ENCODE data around the gene FRRS1. TPM values are rescaled to one million over a fixed set of nuclear protein-coding genes. Genes with fewer than 3 reads are reported as not detected.

The FRRS1 gene
- total RNA-seq, 6 donors from 2014 or later = 2.2 to 12.6 (median 9.3) TPM

DNA sequence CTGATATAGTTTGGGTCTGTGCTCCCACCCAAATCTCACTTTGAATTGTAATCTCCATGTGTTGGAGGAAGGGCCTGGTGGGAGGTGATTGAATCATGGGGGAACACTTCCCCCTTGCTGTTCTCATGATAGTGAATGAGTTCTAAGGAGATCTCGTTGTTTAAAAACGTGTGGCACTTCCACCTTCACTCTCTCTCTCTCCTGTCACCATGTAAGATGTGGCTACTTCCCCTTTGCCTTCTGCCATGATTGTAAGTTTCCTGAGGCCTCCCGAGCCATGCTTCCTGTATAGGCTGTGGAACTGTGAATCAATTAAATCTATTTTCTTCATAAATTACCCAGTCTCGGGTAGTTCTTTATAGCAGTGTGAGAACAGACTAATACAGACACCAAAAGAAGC is 40.4 kb downstream of the FRRS1 start:
- WGBS, 2 donors = 48 to 62% methylated on average over 4 of the region's 4 CpGs

DNA sequence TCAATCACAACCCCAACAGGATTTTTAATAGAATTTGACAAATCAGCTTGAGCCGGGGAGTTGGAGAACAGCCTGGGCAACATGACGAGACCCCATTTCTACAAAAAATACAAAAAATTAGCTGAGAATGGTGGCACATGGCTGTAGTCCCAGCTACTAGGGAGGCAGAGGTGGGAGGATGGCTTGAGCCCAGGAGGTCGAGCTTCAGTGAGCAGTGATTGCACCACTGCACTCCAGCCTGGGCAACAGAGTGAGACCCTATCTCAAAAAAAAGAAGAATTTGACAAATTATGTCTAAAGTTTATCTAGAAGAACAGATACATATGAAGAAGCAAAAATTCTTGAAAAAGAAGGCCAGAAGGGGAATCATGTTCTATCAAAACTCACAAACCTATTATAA is 43.2 kb downstream of the FRRS1 start:
- no peak for TF ChIP-seq POLR2A (IDR thresholded peaks at IDR 0.05)
- no peak for TF ChIP-seq POLR2AphosphoS5 (IDR thresholded peaks at IDR 0.05)
- no peak for TF ChIP-seq CTCF (IDR thresholded peaks at IDR 0.05)
- TF ChIP-seq EP300 (IDR thresholded peaks at IDR 0.05) = no peak
- 95 to 96% methylated on average over 3 of the region's 3 CpGs for WGBS, 2 donors
- no peak for DNase-seq
- Histone ChIP-seq H3K4me3 (no peak overlapping the region), H3K9me3 (no peaks in the 10 kb centered on the region), H3K27ac (no peak overlapping the region), H3K36me3 (peaks cover 0 to 6% (median 0%) of the 10 kb centered on the region in 4 donors), H3K27me3 (no peaks in the 10 kb centered on the region), H3K4me1 (peaks cover 0 to 6% (median 0%) of the 10 kb centered on the region in 4 donors)
- no peak for ATAC-seq (ENCODE audit: low FRiP score in 2 of 2)

More for the DNA sequence above, 40.4 kb downstream of the FRRS1 start:
- no peaks in the 10 kb centered on the region for H3K9me3 ChIP-seq
- peaks cover 0 to 6% (median 2%) of the 10 kb centered on the region in 4 donors for H3K4me1 ChIP-seq
- H3K4me3 ChIP-seq = no peak overlapping the region
- ATAC-seq (ENCODE audit: low FRiP score in 2 of 2) (no peak), DNase-seq (no peak)
- H3K27me3 ChIP-seq = no peaks in the 10 kb centered on the region
- H3K36me3 ChIP-seq = no peaks in the 10 kb centered on the region
- H3K27ac ChIP-seq = no peak overlapping the region
- TF ChIP-seq POLR2AphosphoS5 (IDR thresholded peaks at IDR 0.05) (no peak), POLR2A (IDR thresholded peaks at IDR 0.05) (no peak), EP300 (IDR thresholded peaks at IDR 0.05) (no peak), CTCF (IDR thresholded peaks at IDR 0.05) (no peak)

DNA sequence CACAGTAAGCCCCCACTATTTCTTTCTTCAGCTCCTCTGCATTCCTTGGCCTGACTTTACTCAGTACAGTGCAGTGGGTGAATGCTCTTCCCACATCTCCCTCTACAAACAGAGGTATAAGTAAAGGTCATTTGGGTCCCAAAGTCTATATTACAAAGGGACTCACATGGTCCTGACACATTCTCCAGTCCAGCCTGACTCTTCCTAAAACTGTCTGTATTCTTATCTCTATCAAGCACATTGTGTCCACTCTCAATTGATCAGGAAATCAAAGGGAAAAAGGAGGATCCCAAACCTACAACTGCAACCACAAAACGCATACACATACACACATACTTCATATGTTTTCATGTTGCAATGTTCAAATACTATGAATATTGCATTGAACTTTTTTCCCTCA is 49.4 kb downstream of the FRRS1 start:
- H3K4me3 ChIP-seq = no peak overlapping the region
- no peaks in the 10 kb centered on the region for H3K9me3 ChIP-seq
- H3K36me3 ChIP-seq = peaks cover 0 to 35% (median 1%) of the 10 kb centered on the region in 4 donors
- TF ChIP-seq POLR2A (IDR thresholded peaks at IDR 0.05) = no peak
- no peak for TF ChIP-seq CTCF (IDR thresholded peaks at IDR 0.05)
- no peak for TF ChIP-seq POLR2AphosphoS5 (IDR thresholded peaks at IDR 0.05)
- TF ChIP-seq EP300 (IDR thresholded peaks at IDR 0.05) = no peak
- H3K27ac ChIP-seq = no peak overlapping the region
- no peaks in the 10 kb centered on the region for H3K4me1 ChIP-seq
- DNase-seq = no peak
- WGBS, 2 donors = 86 to 96% methylated on average over 1 of the region's 1 CpG
- no peaks in the 10 kb centered on the region for H3K27me3 ChIP-seq
- ATAC-seq (ENCODE audit: low FRiP score in 2 of 2) = no peak

DNA sequence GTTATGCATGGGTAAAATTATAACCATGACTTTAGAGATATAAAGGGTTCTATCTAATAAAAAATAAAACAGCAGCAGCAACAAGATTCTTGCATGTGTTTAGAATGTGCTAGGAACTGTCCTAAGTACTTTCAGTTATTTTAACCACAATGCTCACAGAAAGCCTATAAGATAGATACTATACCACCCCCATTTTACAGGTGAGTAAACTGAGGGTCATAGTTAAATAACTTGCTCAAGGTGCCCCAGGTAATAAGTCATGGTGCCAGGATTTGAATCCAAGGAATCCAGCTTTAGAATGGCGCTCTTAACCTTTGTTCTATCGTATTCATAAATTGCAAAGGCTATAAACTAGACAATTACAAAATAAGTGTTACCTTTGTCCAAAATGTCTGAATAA is 53.4 kb downstream of the FRRS1 start:
- Histone ChIP-seq H3K4me1 (no peaks in the 10 kb centered on the region), H3K27ac (no peak overlapping the region), H3K9me3 (no peaks in the 10 kb centered on the region), H3K36me3 (peaks cover 0 to 42% (median 7%) of the 10 kb centered on the region in 4 donors), H3K4me3 (no peak overlapping the region), H3K27me3 (no peaks in the 10 kb centered on the region)
- TF ChIP-seq POLR2AphosphoS5 (IDR thresholded peaks at IDR 0.05) = no peak
- no peak for TF ChIP-seq EP300 (IDR thresholded peaks at IDR 0.05)
- no peak for TF ChIP-seq CTCF (IDR thresholded peaks at IDR 0.05)
- no peak for TF ChIP-seq POLR2A (IDR thresholded peaks at IDR 0.05)
- DNase-seq (no peak), ATAC-seq (ENCODE audit: low FRiP score in 2 of 2) (no peak)
- 98 to 100% methylated on average over 2 of the region's 2 CpGs for WGBS, 2 donors

- ATAC-seq (ENCODE audit: low FRiP score in 2 of 2) (no peak), DNase-seq (no peak)
- Histone ChIP-seq H3K27me3 (no peaks in the 10 kb centered on the region), H3K4me1 (no peaks in the 10 kb centered on the region), H3K9me3 (no peaks in the 10 kb centered on the region), H3K4me3 (no peak overlapping the region), H3K36me3 (peaks cover 0 to 28% (median 7%) of the 10 kb centered on the region in 4 donors), H3K27ac (no peak overlapping the region)
- WGBS, 2 donors = 91 to 97% methylated on average over 4 of the region's 4 CpGs
- TF ChIP-seq CTCF (IDR thresholded peaks at IDR 0.05) = no peak
- no peak for TF ChIP-seq POLR2A (IDR thresholded peaks at IDR 0.05)
- no peak for TF ChIP-seq POLR2AphosphoS5 (IDR thresholded peaks at IDR 0.05)
- no peak for TF ChIP-seq EP300 (IDR thresholded peaks at IDR 0.05)
Measured at GRCh38 chr1:99710994-99711393, 55.4 kb downstream of the FRRS1 start.
